ENCODE data around the gene KAT6B. TPM values are rescaled to one million over a fixed set of nuclear protein-coding genes. Genes with fewer than 3 reads are reported as not detected.

The KAT6B gene
- total RNA-seq, 1 donor from 2014 or later = 41.0 TPM

- Histone ChIP-seq H3K4me3 (no peak overlapping the region), H3K4me1 (peaks cover 53% of the 10 kb centered on the region), H3K36me3 (peaks cover 5% of the 10 kb centered on the region), H3K27ac (replicated peaks) (no peak overlapping the region), H3K27me3 (ENCODE audit: low read depth) (no peaks in the 10 kb centered on the region), H3K9me3 (replicated peaks) (no peaks in the 10 kb centered on the region)
- DNase-seq = no peak
- intact Hi-C loops (cut with micrococcal nuclease) = no loop called here
- TF ChIP-seq CTCF (IDR thresholded peaks at IDR 0.05; ENCODE audit: borderline replicate concordance) = no peak
These were observed 188.3 kb downstream of the KAT6B start for GRCh38 chr10:75014516-75015230.

- TF ChIP-seq CTCF (IDR thresholded peaks at IDR 0.05; ENCODE audit: borderline replicate concordance) = no peak
- Histone ChIP-seq H3K4me1 (peaks cover 53% of the 10 kb centered on the region), H3K27me3 (ENCODE audit: low read depth) (no peaks in the 10 kb centered on the region), H3K9me3 (replicated peaks) (no peaks in the 10 kb centered on the region), H3K4me3 (no peak overlapping the region), H3K36me3 (peaks cover 7% of the 10 kb centered on the region), H3K27ac (replicated peaks) (no peak overlapping the region)
- intact Hi-C loops (cut with micrococcal nuclease) = no loop called here
- DNase-seq = no peak
These were observed 189.0 kb downstream of the KAT6B start for GRCh38 chr10:75015442-75015841.

GRCh38 chr10:75016325-75016724, 189.9 kb downstream of the KAT6B start:
- H3K4me3 ChIP-seq = no peak overlapping the region
- intact Hi-C loops (cut with micrococcal nuclease) = no loop called here
- DNase-seq = no peak
- H3K4me1 ChIP-seq = peaks cover 53% of the 10 kb centered on the region
- H3K27ac ChIP-seq (replicated peaks) = peak overlapping the region; percentile 3
- H3K9me3 ChIP-seq (replicated peaks) = no peaks in the 10 kb centered on the region
- no peak for TF ChIP-seq CTCF (IDR thresholded peaks at IDR 0.05; ENCODE audit: borderline replicate concordance)
- peaks cover 16% of the 10 kb centered on the region for H3K36me3 ChIP-seq
- H3K27me3 ChIP-seq (ENCODE audit: low read depth) = no peaks in the 10 kb centered on the region

GRCh38 chr10:75018251-75018650, 191.9 kb downstream of the KAT6B start:
- Histone ChIP-seq H3K9me3 (replicated peaks) (no peaks in the 10 kb centered on the region), H3K4me1 (peaks cover 47% of the 10 kb centered on the region), H3K27me3 (ENCODE audit: low read depth) (no peaks in the 10 kb centered on the region), H3K27ac (replicated peaks) (no peak overlapping the region), H3K4me3 (no peak overlapping the region), H3K36me3 (peaks cover 30% of the 10 kb centered on the region)
- intact Hi-C loops (cut with micrococcal nuclease) = no loop called here
- DNase-seq = no peak
- no peak for TF ChIP-seq CTCF (IDR thresholded peaks at IDR 0.05; ENCODE audit: borderline replicate concordance)

- H3K36me3 ChIP-seq = peaks cover 34% of the 10 kb centered on the region
- intact Hi-C loops (cut with micrococcal nuclease) = no loop called here
- H3K9me3 ChIP-seq (replicated peaks) = no peaks in the 10 kb centered on the region
These were observed 192.4 kb downstream of the KAT6B start for GRCh38 chr10:75018686-75019307.

More at GRCh38 chr10:75018686-75019307, 192.4 kb downstream of the KAT6B start:
- Histone ChIP-seq H3K27me3 (ENCODE audit: low read depth) (no peaks in the 10 kb centered on the region), H3K4me3 (no peak overlapping the region), H3K4me1 (peaks cover 41% of the 10 kb centered on the region), H3K27ac (replicated peaks) (no peak overlapping the region)
- no peak for TF ChIP-seq CTCF (IDR thresholded peaks at IDR 0.05; ENCODE audit: borderline replicate concordance)
- DNase-seq = no peak
